Right lobe of liver (tissue), 4 donors: Measurements from ENCODE around the gene NVL.

Experiments used
- POLR2A ChIP-seq: fragments of 450-650 bp; IDR thresholded peaks from one replicate; pipeline ENCODE4 v1.6.1; 2017; ENCODE audit warnings: antibody characterized with exemption, mild to moderate bottlenecking
- TF ChIP-seq, protein P1 (sequence below), 4 donors: fragments of 200-600 bp in 3 of 4; fragments of 450-650 bp in 1 of 4; IDR thresholded peaks; one replicate each; pipeline versions ENCODE4 v1.5.1 to v1.8.0; 2016 to 2022; ENCODE audit warnings: antibody characterized with exemption in 4 of 4, mild to moderate bottlenecking in 2 of 4
- donor health status: DM: no; HTN: no; CAD: no.
- donor health status: DM: no; HTN: no; CAD: no.
- donor health status: DM: no; HTN: yes; CAD: no.

DNA sequence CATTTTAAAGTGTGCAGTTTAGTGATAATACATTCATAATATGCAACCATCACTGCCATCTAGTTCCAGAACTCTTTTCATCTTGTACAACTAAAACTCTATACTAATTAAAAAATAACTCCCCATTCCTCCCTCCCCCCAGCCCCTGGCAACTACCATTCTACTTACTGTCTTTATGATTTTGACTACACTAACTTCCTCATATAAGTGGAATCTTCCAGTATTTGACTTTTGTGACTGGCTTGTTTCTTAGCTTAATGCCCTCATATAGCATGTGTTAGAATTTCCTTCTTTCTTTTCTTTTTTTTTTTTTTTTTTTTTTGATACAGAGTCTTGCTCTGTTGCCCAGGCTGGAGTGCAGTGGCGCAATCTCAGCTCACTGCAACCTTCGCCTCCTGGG is 1.4 kb upstream of the NVL start:
- TF ChIP-seq, protein P1, sequence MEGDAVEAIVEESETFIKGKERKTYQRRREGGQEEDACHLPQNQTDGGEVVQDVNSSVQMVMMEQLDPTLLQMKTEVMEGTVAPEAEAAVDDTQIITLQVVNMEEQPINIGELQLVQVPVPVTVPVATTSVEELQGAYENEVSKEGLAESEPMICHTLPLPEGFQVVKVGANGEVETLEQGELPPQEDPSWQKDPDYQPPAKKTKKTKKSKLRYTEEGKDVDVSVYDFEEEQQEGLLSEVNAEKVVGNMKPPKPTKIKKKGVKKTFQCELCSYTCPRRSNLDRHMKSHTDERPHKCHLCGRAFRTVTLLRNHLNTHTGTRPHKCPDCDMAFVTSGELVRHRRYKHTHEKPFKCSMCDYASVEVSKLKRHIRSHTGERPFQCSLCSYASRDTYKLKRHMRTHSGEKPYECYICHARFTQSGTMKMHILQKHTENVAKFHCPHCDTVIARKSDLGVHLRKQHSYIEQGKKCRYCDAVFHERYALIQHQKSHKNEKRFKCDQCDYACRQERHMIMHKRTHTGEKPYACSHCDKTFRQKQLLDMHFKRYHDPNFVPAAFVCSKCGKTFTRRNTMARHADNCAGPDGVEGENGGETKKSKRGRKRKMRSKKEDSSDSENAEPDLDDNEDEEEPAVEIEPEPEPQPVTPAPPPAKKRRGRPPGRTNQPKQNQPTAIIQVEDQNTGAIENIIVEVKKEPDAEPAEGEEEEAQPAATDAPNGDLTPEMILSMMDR (IDR thresholded peaks at IDR 0.05) = no peak
- no peak for TF ChIP-seq POLR2A
